NOMO-1 treated with DMSO at 0.1 percent for 48 hours (cell line): ENCODE measurements around the gene UGT1A10.
"Not testable (repeated sequence)": the region's sequence is repeated elsewhere in the genome, so short reads cannot be mapped to it uniquely, and the experiment has no call there.

ENCODE experiments used
- DNase-seq: peaks from one replicate; lab custom pipeline; 2025; ENCODE audit not compliant: unreplicated experiment; lab: John Stamatoyannopoulos, UW

The UGT1A10 gene

DNA sequence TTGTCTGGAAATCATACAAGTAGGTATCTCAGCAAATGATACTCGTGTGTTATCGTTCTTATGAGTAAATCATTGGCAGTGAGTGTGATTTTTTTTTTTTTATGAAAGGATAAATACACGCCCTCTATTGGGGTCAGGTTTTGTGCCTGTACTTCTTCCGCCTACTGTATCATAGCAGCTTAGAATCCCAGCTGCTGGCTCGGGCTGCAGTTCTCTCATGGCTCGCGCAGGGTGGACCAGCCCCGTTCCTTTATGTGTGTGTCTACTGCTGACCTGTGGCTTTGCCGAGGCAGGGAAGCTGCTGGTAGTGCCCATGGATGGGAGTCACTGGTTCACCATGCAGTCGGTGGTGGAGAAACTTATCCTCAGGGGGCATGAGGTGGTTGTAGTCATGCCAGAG lies at the start of gene UGT1A10:
Gene UGT1A10 (plus strand): TSS at position 143 of the 400 bp plus-strand sequence. CDS start 75 bp downstream, at position 218.
- not testable (repeated sequence) for DNase-seq

DNA sequence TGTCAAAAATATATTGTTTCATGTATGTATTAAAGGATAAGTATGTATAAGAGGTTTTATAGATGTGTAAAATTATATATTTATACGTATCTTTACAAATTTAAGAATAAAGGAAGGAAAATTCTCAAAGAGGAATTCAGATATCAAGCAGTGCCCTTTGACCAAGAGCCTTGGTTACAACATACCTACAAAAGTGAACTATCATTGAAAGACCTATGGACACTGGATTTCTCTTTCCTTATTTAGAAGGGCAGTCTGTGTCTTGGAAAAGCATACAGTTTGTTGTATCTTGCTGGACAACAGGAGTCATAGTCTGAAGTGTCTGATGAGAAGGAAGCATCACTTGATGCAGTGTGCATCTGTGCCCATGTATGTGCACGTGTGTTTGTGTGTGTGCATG lies 47.8 kb upstream of the UGT1A10 start:
- no peak for DNase-seq

DNA sequence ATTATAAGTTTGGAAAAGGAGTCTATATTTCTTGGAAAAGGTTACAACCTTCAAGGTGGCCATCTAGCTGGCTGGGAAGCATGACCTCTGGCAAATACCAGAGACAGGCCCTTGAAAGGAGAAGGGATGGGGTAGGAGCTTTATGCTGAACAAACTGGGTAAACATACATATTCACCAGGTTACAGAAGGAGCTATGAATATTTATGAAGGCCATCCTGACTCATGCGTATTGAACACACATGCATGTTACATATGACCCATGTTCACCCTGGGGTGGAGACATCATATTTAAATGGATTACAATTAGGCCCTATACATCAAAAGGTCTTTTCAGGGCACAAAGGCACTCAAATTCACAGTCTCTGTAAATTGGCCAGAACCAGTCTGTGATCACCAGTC lies 43.5 kb upstream of the UGT1A10 start:
- DNase-seq, result not testable (repeated sequence)

DNA sequence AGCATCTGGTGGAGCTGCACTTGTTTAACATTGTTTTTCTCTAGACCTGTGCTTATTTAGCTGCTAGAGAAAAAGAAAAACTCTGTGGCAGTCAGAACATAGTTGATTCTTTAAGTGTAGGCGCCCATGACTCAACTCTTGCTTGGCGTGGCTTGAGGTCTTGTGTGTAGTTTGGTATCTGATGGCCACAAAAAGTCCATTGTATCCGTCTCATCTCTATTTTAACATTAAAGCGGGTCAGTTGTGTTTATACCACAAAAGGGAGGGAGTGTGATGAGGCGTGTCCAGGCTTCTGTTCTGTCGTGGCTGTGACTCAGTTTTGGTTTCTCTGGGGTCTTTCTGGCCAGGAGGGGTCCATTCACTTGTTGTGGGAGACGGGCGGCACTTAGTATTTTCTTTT lies 43.0 kb upstream of the UGT1A10 start:
- no peak for DNase-seq

DNA sequence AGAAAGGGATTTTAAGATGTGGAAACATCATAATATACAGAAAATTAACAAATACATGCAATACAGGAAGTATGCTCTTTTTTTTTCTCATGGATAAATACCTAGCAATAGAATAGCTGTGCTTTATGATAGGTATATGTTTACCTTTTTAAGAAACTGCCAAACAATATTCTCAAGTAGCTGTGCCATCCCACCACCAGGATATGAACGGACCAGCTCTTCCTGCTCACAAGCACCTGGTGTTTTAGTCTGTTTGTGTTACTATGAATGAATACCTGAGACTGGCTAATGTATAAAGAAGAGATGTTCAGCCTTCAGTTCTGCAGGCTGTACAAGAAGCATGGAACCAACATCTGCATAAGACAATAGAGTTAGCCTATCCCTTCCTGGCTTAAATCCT lies 38.7 kb upstream of the UGT1A10 start:
- DNase-seq, result no peak

DNA sequence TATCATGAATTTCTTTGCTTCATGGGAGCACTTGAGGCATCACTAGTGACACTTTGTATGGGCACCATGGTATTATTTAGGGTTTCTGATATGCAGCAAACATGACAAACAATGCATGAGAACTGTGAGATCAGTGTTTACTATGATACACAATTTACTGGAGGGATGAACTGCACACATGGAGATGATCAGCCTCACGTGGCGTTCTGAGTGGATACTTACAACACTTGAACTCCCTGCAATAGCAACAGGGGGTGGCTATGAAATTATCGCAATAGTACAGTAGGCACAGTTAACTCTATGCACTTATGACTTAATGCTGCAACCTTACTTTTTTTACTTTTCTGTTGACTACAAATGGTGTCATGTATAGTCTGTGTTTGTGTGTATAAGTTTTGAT lies 37.3 kb upstream of the UGT1A10 start:
- DNase-seq, result no peak

DNA sequence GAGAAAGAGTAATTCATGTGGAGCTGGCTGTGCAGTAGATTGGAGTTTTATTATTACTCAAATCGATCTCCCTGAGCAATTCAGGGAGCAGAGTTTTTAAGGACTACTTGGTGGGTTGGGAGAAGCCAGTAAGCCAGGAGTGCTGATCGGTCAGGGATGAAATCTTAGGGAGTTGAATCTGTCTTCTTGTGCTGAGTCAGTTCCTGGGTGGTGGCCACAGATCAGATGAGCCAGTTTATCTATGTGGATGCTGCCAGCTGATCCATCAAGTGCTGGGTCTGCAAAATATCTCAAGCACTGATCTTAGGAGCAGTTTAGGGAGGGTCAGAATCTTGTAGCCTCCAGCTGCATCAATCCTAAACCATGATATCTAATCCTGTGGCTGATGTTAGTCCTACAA lies 35.9 kb upstream of the UGT1A10 start:
- no peak for DNase-seq

DNA sequence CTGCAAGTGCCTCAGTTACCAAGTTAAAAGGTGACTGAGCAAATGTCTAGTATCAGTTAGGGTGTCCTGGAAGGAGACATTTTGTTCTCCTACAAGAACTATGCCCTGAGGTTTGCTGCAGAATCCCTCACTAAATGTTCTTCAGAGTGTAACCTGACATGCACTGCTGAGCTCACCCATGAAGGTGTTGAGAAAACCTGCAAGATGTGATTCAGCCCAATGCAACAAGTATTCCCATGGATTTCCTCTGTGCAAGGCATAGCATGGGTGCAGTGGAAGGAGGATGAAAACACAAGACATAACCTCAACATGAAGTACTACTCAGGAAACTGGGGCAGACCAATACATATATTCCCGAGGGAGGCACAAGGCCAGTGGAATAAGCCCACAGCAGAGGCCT lies 34.2 kb upstream of the UGT1A10 start:
- no peak for DNase-seq

DNA sequence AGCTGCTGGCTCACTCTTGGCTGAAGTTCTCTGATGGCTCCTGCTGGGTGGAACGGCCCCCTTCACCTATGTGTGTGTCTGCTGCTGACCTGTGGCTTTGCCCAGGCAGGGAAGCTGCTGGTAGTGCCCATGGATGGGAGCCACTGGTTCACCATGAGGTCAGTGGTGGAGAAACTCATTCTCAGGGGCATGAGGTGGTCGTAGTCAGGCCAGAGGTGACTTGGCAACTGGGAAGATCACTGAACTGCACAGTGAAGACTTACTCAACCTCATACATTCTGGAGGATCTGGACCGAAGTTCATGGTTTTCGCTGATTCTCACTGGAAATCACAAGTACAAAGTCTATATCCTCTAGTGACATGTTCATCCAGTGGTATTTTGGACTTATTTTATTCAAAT lies 32.7 kb upstream of the UGT1A10 start:
- no peak for DNase-seq

DNA sequence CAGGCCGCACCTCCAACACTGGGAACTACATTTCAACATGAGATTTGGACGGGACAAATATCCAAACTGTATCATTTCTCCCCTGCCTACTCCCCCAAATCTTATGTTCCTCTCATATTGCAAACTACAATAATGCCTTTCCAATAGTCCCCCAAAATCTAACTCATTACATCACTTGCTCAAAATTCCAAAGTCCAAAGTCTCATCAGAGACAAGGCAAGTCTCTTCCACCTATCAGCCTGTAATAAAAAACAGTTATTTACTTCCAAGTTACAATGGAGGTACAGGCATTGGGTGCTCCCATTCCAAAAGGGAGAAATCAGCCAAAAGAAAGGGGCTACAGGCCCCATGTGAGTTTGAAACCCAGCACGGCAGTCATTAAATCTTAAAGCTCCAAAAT lies 31.4 kb upstream of the UGT1A10 start:
- no peak for DNase-seq

DNA sequence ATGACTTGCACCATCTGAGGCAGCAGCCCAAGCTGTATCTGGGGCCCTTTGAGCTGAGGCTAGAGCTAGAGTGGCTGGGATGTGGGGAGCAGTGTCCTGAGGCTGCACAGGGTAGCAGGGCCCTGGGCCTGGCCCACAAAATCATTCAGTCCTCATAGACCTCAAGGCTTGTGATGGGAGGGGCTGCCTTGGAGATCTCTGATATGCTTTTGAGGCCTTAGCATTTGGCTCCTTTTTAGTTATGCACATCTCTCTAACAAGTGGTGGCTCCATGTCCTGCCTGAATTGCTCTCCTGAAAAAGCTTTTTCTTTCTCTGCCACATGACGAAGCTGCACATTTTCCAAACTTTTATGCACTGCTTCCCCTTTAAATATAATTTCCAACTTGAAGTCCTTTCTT lies 30.6 kb upstream of the UGT1A10 start:
- no peak for DNase-seq

DNA sequence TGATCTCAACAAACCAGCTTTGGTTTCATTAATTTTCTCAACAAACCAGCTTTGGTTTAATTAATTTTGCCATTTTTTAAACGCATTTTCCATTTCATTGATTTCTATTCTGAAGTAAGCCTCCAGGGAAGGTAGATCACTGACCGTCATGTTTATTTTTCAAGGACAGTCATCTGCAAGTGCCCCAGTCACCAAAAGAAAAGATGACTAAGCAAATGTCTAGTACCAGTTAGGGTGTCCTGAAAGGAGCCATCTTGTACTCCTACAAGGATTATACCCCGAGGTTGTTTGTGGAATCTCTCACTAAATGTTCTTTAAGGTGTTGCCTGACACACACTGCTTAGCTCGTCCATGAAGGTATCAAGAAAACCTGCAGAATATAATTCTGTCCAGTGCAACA lies 25.0 kb upstream of the UGT1A10 start:
- DNase-seq, result no peak

DNA sequence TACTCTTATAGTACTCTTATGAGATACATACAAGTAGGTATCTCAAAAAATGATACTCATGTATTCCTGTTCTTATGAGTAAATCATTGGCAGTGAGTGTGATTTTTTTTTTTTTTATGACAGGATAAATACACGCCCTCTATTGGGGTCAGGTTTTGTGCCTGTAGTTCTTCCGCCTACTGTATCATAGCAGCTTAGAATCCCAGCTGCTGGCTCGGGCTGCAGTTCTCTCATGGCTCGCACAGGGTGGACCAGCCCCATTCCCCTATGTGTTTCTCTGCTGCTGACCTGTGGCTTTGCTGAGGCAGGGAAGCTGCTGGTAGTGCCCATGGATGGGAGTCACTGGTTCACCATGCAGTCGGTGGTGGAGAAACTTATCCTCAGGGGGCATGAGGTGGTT lies 18.8 kb upstream of the UGT1A10 start, which contains the start of gene UGT1A8:
Gene UGT1A8 (plus strand): TSS at position 158 of the 400 bp plus-strand sequence. CDS start 75 bp downstream, at position 233.
- not testable (repeated sequence) for DNase-seq

DNA sequence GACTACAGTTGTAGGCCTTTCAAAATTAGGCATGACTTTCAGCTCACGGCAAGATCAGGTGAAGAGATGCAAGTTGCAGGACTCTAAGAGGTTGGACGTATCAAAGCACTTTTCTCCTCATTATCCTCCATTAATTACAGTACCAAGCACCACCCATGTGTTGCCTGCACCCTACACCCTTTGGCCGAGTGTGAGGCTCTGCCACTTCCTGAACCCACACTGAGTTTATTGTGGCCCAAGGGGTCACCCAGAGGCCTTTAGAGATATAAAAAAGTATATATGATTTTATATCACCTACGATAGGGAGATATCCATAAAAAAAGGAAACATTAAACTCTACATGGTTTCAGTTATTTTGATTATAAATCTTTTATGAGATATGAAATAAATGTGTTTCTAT lies 16.0 kb upstream of the UGT1A10 start:
- no peak for DNase-seq

DNA sequence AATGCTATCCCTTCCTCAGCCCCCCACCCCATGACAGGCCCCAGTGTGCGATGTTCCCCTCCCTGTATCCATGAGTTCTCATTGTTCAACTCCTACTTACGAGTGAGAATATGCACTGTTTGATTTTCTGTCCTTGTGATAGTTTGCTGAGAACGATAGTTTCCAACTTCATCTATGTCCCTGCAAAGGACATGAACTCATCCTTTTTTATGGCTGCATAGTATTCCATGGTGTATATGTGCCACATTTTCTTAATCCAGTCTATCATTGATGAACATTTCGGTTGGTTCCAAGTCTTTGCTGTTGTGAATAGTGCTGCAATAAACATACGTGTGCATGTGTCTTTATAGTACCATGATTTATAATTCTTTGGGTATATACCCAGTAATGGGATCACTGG lies 14.4 kb upstream of the UGT1A10 start:
- DNase-seq, result not testable (repeated sequence)

DNA sequence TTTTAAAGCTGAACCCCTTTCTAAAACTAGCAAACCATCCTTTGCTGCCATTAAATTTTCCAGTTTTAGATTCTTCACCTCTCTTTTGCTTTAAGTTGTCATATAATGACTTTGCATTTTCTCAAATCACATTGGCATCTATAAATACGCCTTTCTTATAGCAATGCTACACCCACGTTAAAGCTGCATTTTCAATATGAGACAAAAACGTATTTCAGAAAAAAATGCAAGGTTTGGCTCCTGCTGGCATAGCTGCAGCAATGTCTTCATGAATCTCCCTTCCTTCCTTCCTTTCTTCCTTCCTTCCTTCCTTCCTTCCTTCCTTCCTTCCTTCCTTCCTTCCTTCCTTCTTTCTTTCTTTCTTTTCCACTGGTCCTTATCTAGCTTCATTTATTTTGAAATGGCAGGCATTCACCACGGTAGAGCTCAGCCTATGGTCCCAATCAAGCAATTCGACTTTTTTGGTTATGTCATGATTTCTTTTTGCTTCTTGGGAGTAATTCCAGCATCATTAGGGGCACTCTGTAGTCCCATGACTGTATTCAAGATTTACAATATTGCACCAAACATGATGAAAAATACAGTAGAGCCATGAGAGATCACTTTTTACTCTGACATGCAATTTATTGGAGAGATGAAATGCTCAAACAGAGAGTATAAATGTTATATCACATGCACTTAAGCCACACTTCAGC lies 8.8 kb upstream of the UGT1A10 start:
- no peak for DNase-seq

DNA sequence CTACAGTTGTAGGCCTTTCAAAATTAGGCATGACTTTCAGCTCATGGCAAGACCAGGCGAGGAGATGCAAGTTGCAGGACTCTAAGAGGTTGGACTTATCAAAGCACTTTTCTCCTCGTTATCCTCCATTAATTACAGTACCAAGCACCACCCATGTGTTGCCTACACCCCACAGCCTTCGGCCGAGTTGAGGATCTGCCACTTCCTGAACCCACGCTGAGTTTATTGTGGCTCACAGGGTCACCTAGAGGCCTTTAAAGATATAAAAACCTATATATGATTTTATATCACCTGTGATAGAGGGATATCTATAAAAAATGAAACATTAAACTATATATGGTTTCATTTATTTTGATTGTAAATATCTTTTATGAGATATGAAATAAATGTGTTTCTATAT lies 2.6 kb downstream of the UGT1A10 start:
- no peak for DNase-seq

DNA sequence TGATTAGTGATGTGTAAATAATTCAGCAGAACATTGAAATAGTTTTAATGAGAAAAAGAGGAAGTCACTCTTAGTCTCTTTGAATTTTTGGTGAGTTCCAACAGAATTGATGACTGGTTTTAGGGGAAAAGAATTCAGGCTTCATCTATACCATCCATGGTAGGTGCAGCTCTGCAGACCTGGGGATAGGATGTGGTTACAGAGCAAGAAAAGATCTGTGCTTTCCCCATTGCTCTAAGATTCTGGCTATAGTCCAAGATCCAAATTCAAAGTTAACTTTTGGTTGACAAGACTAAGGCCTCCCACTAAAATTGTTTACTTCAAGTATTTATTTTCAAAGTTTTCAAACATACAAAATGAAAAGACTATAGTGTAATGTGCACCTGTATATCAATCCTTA lies 3.6 kb downstream of the UGT1A10 start:
- no peak for DNase-seq

DNA sequence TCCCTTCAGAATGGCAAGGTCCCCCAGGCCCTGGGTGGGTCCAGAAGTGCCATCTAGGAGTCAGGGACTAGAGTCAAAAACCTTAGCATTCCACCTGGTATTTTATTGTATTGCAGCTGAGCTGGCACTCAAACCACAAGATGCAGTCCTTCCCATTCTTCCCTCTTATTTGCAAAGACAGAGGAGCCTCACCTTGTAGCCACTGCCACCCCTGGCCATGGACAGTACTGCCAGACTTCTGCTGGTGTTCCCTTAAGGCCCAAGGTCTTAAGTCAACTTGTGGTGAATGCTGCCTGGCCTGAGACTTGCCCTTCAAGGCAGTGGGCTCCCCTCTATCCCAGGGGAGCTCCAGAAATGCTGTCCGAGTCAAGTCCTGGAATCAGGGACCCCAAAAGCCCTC lies 6.9 kb downstream of the UGT1A10 start:
- DNase-seq, result no peak

DNA sequence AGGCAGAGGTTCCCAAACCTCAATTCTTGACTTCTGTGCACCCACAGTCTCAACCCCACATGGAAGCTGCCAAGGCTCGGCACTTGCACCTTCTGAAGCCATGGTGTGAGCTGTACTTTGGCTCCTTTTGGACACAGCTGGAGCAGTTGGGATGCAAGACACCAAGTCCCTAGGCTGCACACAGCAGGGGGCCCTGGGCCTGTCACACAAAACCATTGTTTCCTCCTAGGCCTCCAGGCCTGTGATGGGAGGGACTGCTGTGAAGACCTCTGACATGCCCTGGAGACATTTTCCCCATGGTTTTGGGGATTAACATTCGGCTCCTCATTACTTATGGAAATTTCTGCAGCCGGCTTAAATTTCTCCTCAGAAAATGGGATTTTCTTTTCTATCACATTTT lies 9.8 kb downstream of the UGT1A10 start:
- not testable (repeated sequence) for DNase-seq

DNA sequence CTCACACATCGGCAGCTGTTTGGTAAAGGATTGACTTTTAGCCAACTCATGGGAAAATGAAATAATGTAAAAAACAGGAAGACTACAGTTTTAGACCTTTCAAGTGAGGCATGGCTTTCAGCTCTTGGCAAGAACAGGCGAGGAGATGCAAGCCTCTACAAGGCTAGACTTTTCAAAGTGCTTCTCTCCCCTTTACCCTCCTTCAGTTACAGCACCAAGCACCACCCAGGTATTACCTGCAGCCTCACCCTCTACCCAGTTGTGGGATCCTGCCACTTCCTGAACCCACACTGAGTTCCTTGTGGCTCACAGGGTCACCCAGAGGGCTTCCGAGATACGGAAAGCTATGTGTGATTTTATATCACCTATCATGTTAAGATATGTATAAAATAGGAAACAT lies 14.7 kb downstream of the UGT1A10 start:
- DNase-seq, result no peak

DNA sequence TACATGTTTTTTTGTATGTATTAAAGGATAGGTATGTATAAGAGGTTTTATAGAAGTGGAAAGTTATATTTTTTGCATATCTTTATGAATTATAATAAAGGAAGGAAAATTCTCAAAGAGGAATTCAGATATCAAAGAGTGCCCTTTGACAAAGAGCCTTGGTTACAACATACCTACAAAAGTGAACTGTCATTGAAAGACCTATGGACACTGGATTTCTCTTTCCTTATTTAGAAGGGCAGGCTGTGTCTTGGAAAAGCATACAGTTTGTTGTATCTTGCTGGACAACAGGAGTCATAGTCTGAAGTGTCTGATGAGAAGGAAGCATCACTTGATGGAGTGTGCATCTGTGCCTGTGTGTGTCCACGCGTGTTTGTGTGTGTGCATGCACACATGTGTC lies 15.2 kb downstream of the UGT1A10 start:
- DNase-seq, result no peak

DNA sequence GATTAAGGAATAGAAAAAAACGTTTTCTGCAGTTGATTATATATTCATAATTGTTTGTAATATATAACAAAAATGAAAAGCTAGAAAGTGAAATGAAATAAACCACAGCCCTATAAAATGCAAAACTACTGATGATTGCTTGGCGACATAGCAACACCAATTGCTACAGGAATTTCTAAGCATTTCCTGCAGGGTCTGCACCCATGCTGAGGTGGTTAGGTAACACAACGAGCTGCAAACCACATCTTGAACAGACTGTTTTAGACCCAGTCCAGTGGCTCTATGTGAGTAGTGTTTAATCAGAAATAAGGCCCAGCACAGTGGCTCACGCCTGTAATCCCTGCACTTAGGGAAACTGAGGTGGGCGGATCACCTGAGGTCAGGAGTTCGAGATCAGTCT lies 18.3 kb downstream of the UGT1A10 start:
- DNase-seq, result no peak
